Neural cell (in vitro differentiated cells): Measurements from ENCODE around the gene FBLL1. TPM values are rescaled to one million over a fixed set of nuclear protein-coding genes. Genes with fewer than 3 reads are reported as not detected.

Experiments
- H2AFZ ChIP-seq: fragments of 200-600, 300-800 bp; sonication (generic), shearing (Covaris generic); 2 replicates; pipeline ENCODE4 v1.6.0; 2014; ENCODE audit warnings: low read depth, mild to moderate bottlenecking, antibody characterized with exemption, low read length, moderate library complexity
- H3F3A ChIP-seq: fragments of 200-600 bp; shearing (Covaris generic); 2 replicates; pipeline ENCODE4 v1.6.1; 2016; ENCODE audit warnings: mild to moderate bottlenecking, moderate library complexity, mixed read lengths, antibody characterized with exemption, low read length; ENCODE audit not compliant: insufficient read depth, poor library complexity, severe bottlenecking
- H3K27ac ChIP-seq: fragments of 200-600, 300-800 bp; sonication (generic), shearing (Covaris generic); 2 replicates; pipeline ENCODE4 v1.5.1; 2014; ENCODE audit warnings: mild to moderate bottlenecking, low read length, moderate library complexity
- H3K27me3 ChIP-seq: fragments of 300-800, 200-600 bp; sonication (generic), shearing (Covaris generic); 2 replicates; pipeline ENCODE4 v1.6.0; 2014; ENCODE audit warnings: mild to moderate bottlenecking, low read depth, low read length, moderate library complexity; ENCODE audit not compliant: insufficient read depth
- H3K36me3 ChIP-seq: fragments of 300-800, 200-600 bp; sonication (generic), shearing (Covaris generic); 2 replicates; pipeline ENCODE4 v1.5.1; 2014; ENCODE audit warnings: mild to moderate bottlenecking, antibody characterized with exemption, low read length, moderate library complexity; ENCODE audit not compliant: insufficient read depth
- H3K4me2 ChIP-seq: fragments of 300-800, 200-600 bp; sonication (generic), shearing (Covaris generic); 2 replicates; pipeline ENCODE4 v1.6.0; 2014; ENCODE audit warnings: mild to moderate bottlenecking, low read length
- H3K4me3 ChIP-seq: fragments of 300-800, 200-600 bp; sonication (generic), shearing (Covaris generic); 2 replicates; pipeline ENCODE4 v1.5.1; 2014; ENCODE audit warnings: mild to moderate bottlenecking, low read length, moderate library complexity
- H3K79me2 ChIP-seq: fragments of 200-600 bp; shearing (Covaris generic); replicated peaks from 2 replicates; pipeline ENCODE4 v1.6.0; 2014; ENCODE audit warnings: mild to moderate bottlenecking, low read length, moderate library complexity; ENCODE audit not compliant: insufficient read depth
- H3K9ac ChIP-seq: fragments of 300-800, 200-600 bp; sonication (generic), shearing (Covaris generic); 2 replicates; pipeline ENCODE4 v1.6.1; 2016; ENCODE audit warnings: mild to moderate bottlenecking, low read length, mixed read lengths
- H3K9me2 ChIP-seq: fragments of 200-600 bp; shearing (Covaris generic); 2 replicates; pipeline ENCODE4 v1.6.1; 2016; ENCODE audit warnings: mild to moderate bottlenecking, low read length, mixed read lengths; ENCODE audit not compliant: insufficient read depth
- H3K9me3 ChIP-seq: fragments of 200-600, 300-800 bp; sonication (generic), shearing (Covaris generic); 2 replicates; pipeline ENCODE4 v1.6.1; 2016; ENCODE audit warnings: mild to moderate bottlenecking, mixed run types, low read length, moderate library complexity, mixed read lengths
- H4K20me1 ChIP-seq: fragments of 200-600 bp; shearing (Covaris generic); 2 replicates; pipeline ENCODE4 v1.6.1; 2016; ENCODE audit warnings: mild to moderate bottlenecking, mixed run types; ENCODE audit not compliant: insufficient read depth
- EP300 ChIP-seq: fragments of 450-650 bp; conservative IDR thresholded peaks from 2 replicates; pipeline ENCODE4 v1.6.1; 2014; ENCODE audit warnings: antibody characterized with exemption, mild to moderate bottlenecking, moderate library complexity; ENCODE audit not compliant: poor library complexity, severe bottlenecking
- EZH2 ChIP-seq: fragments of 200-600, 300-800 bp; shearing (Covaris generic), sonication (generic); IDR thresholded peaks from 2 replicates; pipeline ENCODE4 v1.6.1; 2014; ENCODE audit warnings: antibody characterized with exemption, low read length, borderline replicate concordance, mild to moderate bottlenecking; ENCODE audit not compliant: insufficient read depth, poor library complexity, severe bottlenecking
- MXI1 ChIP-seq: fragments of 450-650 bp; conservative IDR thresholded peaks from 2 replicates; pipeline ENCODE4 v1.6.1; 2014; ENCODE audit warnings: antibody characterized with exemption, mild to moderate bottlenecking; ENCODE audit not compliant: poor library complexity, severe bottlenecking
- POLR2AphosphoS5 ChIP-seq: IDR thresholded peaks from 2 replicates; pipeline ENCODE4 v1.6.1; 2012
- RAD21 ChIP-seq: fragments of 450-650 bp; conservative IDR thresholded peaks from 2 replicates; pipeline ENCODE4 v1.6.1; 2014; ENCODE audit warnings: antibody characterized with exemption, mild to moderate bottlenecking, moderate library complexity
- SMC3 ChIP-seq: fragments of 450-650 bp; conservative IDR thresholded peaks from 2 replicates; pipeline ENCODE4 v1.6.1; 2014; ENCODE audit warnings: antibody characterized with exemption, mild to moderate bottlenecking, moderate library complexity; ENCODE audit not compliant: poor library complexity
- TAF1 ChIP-seq: IDR thresholded peaks from 2 replicates; pipeline ENCODE4 v1.6.1; 2012; ENCODE audit warnings: low read depth
- polyA plus RNA-seq: library from polyadenylated mRNA; depleted of rRNA; stranded (reverse); fragments of >200 nt; gene quantifications from 2 replicates; pipeline ENCODE4 v1.2.3, GENCODE V29; 2014
- TF ChIP-seq, protein P1 (sequence below): IDR thresholded peaks from 2 replicates; pipeline ENCODE4 v1.6.1; 2012; ENCODE audit warnings: borderline replicate concordance
- TF ChIP-seq, protein P2 (sequence below): fragments of 450-650 bp; IDR thresholded peaks from 2 replicates; pipeline ENCODE4 v1.5.1; 2014; ENCODE audit warnings: antibody characterized with exemption, mild to moderate bottlenecking, moderate library complexity; ENCODE audit not compliant: poor library complexity, severe bottlenecking

Gene FBLL1
- polyA plus RNA-seq, 1 donor from 2014 or later: 63.7 TPM

DNA sequence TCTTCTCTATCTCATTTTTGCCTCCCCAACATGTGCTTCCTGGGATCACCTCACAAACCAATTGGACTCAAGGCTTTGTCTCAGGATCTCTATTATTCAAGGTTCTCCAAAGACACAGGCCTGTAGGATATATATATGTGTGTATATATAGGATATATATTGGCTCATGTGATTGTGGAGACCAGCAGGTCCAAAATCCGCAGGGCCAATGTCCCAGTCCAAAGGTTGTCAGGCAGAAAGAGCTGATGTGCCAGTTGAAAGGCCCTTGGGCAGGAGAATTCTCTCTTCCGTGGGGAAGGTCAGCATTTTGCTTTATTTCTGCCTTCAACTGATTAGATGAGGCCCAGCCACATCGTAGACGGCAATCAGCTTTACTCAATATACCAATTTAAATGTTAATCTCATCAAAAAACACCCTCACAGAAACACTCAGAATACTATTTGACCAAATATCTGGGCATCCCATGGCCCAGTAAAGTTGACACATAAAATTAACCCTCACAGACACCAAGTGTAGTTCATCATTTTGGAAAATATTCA is 1.3 kb upstream of the FBLL1 start:
- Histone ChIP-seq H3K79me2 (no peaks in the 10 kb centered on the region), H3F3A (no peaks in the 10 kb centered on the region), H3K27me3 (no peaks in the 10 kb centered on the region), H3K27ac (no peak overlapping the region), H3K4me3 (peak overlapping the region; percentile 68), H3K9me3 (no peaks in the 10 kb centered on the region), H4K20me1 (no peaks in the 10 kb centered on the region), H3K36me3 (no peaks in the 10 kb centered on the region), H2AFZ (no peak overlapping the region), H3K9me2 (no peaks in the 10 kb centered on the region), H3K4me2 (no peak overlapping the region), H3K9ac (no peak overlapping the region)
- no peak for TF ChIP-seq RAD21
- TF ChIP-seq MXI1: no peak
- TF ChIP-seq, protein P1, sequence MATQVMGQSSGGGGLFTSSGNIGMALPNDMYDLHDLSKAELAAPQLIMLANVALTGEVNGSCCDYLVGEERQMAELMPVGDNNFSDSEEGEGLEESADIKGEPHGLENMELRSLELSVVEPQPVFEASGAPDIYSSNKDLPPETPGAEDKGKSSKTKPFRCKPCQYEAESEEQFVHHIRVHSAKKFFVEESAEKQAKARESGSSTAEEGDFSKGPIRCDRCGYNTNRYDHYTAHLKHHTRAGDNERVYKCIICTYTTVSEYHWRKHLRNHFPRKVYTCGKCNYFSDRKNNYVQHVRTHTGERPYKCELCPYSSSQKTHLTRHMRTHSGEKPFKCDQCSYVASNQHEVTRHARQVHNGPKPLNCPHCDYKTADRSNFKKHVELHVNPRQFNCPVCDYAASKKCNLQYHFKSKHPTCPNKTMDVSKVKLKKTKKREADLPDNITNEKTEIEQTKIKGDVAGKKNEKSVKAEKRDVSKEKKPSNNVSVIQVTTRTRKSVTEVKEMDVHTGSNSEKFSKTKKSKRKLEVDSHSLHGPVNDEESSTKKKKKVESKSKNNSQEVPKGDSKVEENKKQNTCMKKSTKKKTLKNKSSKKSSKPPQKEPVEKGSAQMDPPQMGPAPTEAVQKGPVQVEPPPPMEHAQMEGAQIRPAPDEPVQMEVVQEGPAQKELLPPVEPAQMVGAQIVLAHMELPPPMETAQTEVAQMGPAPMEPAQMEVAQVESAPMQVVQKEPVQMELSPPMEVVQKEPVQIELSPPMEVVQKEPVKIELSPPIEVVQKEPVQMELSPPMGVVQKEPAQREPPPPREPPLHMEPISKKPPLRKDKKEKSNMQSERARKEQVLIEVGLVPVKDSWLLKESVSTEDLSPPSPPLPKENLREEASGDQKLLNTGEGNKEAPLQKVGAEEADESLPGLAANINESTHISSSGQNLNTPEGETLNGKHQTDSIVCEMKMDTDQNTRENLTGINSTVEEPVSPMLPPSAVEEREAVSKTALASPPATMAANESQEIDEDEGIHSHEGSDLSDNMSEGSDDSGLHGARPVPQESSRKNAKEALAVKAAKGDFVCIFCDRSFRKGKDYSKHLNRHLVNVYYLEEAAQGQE: no peak
- no peak for TF ChIP-seq EZH2
- TF ChIP-seq EP300: no peak
- TF ChIP-seq, protein P2, sequence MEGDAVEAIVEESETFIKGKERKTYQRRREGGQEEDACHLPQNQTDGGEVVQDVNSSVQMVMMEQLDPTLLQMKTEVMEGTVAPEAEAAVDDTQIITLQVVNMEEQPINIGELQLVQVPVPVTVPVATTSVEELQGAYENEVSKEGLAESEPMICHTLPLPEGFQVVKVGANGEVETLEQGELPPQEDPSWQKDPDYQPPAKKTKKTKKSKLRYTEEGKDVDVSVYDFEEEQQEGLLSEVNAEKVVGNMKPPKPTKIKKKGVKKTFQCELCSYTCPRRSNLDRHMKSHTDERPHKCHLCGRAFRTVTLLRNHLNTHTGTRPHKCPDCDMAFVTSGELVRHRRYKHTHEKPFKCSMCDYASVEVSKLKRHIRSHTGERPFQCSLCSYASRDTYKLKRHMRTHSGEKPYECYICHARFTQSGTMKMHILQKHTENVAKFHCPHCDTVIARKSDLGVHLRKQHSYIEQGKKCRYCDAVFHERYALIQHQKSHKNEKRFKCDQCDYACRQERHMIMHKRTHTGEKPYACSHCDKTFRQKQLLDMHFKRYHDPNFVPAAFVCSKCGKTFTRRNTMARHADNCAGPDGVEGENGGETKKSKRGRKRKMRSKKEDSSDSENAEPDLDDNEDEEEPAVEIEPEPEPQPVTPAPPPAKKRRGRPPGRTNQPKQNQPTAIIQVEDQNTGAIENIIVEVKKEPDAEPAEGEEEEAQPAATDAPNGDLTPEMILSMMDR: no peak
- TF ChIP-seq SMC3: no peak
- no peak for TF ChIP-seq TAF1
- TF ChIP-seq POLR2AphosphoS5: no peak

DNA sequence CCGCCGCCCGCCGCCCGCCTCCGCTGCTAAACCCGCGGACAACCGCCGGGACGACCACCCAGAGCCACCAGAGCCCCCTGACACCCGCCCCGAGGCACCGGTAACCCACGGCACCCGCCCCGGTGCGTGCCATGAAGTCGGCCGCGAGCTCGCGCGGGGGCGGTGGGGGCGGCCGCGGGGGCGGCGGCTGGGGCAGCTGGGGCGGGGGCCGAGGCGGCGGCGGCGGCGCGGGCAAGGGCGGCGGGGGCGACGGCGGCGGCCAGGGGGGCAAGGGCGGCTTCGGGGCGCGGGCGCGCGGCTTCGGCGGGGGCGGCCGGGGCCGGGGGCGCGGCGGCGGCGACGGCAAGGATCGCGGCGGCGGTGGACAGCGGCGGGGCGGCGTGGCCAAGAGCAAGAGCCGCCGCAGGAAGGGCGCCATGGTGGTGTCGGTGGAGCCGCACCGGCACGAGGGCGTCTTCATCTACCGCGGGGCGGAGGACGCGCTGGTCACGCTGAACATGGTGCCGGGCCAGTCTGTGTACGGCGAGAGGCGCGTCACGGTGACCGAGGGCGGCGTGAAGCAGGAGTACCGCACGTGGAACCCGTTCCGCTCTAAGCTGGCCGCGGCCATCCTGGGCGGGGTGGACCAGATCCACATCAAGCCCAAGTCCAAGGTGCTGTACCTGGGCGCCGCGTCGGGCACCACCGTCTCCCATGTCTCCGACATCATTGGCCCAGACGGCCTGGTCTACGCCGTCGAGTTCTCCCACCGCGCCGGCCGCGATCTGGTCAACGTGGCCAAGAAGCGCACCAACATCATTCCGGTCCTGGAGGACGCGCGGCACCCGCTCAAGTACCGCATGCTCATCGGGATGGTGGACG is 499 bp downstream of the FBLL1 start:
- Histone ChIP-seq H2AFZ (peak overlapping the region; percentile 77), H3K9me3 (no peaks in the 10 kb centered on the region)
- TF ChIP-seq TAF1 (no peak), MXI1 (peak; percentile 27), SMC3 (peak; percentile 10)

More for the DNA sequence above, 499 bp downstream of the FBLL1 start:
- Histone ChIP-seq H3K27me3 (no peaks in the 10 kb centered on the region), H3K4me3 (peak overlapping the region; percentile 82), H3K36me3 (no peaks in the 10 kb centered on the region), H3K27ac (peak overlapping the region; percentile 61), H3K9me2 (no peaks in the 10 kb centered on the region), H3F3A (no peaks in the 10 kb centered on the region), H3K79me2 (no peaks in the 10 kb centered on the region), H3K4me2 (peak overlapping the region; percentile 45), H3K9ac (peak overlapping the region; percentile 70), H4K20me1 (no peaks in the 10 kb centered on the region)
